CD4-positive, alpha-beta T cell treated with Interleukin-17A for 1 hour (primary cell): ENCODE results near the gene ASB18.

ENCODE experiments used
- DNase-seq: peaks from one replicate; pipeline ENCODE4 v3.0.0-alpha.2; 2020

The ASB18 gene

DNA sequence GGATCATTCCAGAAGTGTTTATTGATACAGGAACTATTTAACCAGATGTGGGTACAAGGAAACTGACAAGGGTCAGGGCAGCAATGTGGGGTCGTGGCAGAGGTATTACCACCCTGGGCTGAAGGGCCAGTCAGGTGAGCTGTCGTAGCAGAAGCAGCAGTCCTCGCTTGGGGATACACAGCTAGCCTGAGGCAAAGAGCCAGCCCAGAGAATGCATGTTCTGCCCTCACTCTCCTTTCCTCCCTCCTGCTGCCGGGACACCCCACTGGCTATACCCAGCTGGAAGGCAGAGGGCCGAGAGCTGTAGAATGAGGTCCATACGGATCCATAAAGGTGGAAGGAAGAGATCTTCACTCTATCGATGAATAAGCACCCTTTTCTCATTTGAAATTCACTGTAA is 63.8 kb downstream of the ASB18 start:
- DNase-seq = no peak

DNA sequence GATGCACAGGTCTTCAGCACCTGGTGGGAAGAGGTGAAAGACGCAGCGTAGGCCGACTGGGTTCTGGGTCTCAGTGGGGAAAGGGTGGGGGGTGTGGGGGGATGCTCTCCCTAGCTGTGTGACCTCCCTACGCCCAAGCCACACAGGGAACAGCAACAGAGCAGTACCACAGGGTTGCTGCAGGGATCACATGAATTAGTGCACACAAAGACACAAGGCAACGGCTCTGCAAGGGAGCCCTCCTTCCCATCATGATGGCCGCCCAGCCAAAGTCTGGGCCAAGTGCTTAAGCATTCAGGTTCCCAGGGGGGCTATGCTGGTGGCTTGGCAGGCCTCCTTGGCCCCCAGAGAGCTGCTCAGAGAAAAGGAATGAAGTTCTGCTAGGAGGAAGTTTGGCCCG is 67.8 kb downstream of the ASB18 start:
- no peak for DNase-seq

DNA sequence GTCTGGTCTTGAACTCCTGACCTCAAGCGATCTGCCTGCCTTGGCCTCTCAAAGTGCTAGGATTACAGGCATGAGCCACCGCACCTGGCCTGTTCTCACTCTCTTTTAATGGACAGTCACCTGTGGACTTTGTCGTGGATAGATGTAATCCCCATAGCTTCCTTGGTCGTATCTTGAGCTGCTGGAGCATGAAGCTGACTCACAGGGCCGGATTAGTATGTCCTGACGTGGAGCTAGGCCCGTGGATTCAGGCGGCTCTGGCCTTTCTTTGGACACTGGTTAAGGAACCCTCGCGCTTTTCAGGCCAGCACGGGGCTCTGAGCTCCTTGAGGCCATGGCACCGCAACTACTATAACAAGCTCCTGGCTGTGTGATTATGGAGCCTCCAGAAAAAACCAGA is 68.5 kb downstream of the ASB18 start:
- DNase-seq = no peak

DNA sequence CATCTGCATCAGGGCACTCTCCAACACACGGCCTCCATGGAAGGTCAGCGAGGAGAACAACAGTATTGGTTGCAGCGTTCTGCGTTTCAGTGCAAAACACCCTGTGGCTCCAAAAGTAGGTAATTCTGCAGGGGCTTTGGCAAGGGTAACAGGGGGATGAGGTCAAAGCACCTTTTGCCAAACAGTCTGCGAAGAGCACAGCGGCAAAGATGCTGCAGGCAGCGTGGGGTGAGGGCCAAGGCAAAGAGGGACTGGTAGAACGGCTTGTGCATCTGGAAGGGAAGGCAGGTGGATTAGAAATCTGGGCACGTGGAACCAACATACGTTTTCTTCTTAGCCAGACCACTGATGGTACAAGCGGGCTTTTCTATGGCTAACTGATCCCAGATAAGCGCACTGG is 69.4 kb downstream of the ASB18 start:
- DNase-seq = no peak

DNA sequence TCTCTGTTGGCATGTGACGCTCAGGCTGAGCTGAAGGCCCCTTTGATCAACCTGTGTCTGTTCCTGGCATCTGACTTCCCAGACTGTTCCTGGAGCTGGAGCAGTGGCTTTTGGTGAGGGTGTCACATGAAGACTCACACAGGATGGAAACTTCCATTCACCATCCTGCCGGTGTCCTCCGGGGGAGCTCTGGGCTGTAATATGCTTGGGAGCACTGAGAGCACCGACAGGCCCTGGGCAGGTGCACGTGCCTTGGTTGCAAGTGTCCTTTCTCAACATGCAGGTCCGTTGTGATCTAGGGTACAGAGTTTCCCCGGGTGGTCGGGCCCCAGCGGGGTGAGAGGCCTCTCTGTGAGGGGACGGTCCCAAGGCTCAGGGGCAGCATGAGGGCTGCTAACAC is 71.2 kb downstream of the ASB18 start:
- DNase-seq = no peak

DNA sequence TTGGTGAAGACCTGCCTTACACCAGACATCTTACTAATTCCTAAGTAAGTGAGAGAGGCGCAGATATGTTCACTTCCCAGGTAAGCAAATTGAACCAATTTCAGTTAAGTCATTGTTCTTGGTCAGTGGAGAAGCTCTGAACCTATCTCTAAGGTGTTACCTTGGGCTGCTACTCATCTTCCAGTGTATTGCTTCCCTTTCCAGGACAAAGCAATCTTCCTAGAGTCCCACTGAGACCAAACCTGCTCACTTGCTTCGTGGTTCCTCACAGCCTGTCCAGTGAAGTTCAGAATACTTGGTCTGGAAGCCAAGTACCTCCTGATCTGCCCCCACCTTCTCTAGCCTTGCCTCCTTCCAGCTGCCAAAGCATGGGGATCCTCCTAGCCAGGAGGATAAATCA is 73.5 kb downstream of the ASB18 start:
- no peak for DNase-seq

DNA sequence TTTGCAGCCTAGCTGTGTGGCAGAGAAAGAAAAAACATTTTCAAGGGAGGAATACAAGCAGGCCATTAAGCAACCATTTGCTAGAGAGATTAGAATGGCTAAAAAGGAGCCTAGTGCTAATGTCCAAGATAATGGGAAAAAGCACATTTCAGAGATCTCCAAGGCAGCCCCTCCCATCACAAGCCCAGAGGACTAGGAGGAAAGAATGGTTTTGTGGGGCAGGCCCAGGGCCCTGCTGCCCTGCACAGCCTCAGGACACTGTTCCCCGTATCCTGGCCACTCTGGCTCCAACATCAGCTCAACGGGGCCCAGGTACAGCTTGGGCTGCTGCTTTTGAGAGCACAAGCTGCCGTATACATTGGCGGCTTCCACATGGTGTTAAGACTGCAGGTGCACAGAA is 79.5 kb downstream of the ASB18 start:
- no peak for DNase-seq

DNA sequence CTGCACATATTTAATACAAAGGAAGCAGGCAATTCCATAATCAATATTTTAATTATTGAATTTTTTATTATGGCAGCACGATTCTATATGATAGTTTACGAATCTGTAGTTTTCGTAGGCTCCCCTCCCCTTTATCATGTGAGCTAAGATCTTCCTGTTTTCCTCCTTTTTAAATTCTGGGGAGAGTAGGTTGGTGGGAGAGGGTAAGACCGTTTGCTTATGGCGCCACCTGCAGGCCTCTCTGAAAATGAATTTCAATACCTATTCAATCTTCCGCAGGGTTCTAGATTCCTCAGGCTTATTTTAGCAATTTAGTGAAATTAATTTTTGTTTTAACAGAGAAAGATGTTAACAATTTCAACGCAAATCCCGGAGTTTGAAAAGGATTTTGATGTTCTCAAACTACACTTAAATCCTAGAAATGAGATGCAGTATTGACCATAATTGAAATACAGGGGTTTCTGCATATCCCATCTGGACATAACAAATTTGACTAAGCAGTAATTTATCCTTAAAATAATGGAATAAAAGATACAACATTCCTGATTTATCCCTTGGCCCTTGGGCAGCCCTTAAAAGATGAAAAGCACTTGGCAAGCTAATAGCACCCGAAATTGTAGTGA is 83.3 kb downstream of the ASB18 start:
- DNase-seq = peak; percentile 26

DNA sequence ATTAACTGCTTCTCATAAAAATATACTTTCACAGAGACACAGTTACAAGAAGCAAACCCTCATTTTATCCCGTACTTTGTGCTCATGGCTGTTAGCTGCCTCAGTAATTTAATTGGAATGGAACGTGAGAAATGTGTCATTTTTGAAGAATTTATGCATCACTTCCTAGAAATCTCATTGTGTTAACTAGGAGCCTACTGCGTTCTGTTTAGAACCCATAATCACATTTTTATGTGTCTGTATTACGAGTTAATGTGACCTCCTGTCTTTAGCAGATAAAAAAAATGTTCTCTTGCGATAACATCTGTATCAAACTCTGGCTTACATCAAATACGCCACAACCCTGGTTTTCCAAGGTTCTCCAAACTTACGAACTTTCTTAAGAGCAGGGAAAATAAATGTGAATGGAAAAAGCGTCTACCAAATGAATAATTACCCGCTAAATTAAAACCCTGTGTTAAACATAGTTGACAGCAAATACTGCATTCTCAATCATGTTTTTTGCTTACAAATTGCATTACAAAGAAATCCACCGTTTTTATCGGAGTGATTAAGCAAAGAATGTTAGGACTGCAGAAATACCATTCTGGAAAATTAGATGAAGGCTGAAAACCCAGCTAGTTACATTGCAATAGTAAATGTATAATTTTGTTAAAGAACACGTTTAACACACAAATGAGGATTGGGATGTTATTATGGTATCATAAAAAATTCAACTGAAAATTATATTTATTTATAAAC is 84.0 kb downstream of the ASB18 start:
- no peak for DNase-seq

DNA sequence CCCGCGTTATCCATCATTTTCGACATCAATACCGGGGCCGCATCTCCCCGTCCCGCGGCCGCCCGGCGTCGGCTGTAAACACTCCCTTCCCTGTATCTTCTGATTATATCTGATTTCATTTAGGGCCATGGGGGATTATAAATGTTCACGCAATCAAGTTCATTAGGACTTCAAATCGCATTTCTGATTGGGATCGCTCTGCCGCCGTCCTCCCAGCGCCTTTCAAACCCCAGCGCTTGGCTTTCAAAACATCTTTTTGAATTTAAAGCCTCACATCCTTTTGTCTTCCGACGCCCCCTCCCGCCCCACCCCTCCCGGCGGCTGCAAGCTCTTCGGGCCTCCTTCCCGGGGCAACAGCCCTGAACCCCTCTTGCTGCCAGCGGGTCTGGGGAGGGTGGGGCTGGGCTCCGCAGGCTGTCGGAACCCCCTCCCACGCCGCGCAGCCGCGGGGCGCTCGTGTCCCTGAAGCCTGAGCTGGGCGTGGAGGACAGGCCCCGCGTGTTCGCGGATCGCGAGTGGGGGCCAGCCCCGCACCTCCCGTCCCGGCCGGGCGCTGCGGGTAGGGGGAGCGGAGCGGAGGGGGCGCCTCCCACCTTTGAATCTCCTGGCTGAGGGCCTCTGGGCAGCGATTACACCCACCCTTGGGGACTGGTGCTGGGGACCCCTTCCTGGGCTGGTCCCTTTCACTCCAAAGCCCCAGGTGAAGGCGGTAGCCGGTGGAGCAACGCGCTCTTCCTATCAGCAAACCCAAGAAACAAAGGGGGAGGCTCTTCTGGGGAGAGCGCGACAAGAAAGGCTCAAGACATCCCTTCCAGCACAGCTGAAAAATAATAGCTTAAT is 84.8 kb downstream of the ASB18 start:
- DNase-seq = no peak

DNA sequence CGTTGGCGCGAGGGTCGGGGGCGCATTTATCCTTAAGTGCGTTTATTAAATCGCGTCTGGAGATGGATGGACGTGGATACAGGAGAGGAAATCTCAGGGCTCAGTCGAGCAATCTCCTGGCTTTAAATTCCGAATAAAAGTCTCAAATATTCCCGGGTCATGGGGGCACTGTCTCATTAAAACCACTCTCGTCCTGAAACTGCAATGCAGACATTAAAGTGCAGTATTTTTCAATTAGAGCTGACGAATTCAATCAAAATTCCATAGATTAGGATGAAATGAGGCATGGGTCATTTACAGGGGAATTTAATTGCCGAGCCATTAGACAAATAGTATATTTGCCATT is 85.3 kb downstream of the ASB18 start:
- no peak for DNase-seq

DNA sequence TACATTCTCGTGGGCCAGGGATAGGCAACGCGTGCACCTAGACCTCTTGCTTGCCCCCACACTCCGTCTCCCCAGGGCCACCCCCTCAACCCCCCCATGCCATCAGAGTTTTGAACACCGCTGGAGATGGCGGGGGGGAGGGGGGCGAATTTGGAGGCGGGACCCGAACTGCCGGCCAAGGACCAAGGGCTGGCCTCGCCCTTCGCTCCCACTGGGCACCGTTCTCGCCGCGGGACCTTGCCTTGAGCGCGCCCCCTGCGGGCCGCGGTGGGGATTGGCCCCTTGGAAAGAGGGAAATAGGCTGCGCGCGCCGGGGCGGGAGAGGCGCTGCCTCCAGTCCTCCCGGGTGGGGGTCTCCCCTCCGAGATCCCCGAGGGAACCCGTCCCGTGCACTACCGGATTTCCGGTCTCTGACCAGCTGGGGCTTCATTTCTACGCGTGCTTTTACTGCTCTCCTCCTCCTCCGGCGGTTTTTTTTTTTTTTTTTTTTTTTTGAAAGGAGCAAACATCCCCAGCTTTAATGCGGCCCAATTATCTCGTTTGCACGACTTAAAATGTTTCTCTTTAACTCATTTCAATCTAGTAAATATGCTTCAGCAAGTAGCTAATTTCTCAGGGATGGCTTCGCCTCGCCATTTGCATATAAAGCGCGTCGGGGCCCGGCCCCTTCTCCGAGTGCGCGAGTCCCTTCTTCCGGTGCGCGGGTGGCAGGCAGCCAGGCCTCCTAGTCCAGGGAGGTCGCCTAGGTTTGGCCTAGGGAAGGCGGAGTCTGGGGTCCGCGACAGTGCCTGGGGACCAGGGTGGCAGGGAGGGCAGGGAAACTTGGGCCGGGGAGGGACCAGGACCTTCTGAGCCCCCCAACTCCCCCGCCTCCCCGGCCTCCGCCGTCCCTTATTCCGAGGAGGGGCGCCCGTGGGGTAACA is 86.0 kb downstream of the ASB18 start:
- DNase-seq = no peak

DNA sequence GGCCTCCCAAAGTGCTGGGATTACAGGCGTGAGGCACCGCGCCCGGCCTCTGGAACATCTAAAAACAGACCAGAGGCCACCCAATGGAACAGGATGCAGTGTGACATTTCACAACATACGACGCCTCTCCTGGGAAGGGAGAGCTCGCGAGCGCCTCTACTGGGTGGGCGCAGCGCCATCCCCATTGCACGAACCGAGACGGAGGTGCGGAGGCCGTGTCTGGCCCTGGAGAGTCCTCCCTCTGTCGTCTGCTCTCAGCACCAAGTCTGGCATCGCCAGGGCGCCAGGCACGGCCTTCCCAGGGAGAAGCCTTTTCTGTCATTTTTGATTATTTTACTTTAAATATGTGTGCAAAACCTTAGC is 86.6 kb downstream of the ASB18 start:
- no peak for DNase-seq

DNA sequence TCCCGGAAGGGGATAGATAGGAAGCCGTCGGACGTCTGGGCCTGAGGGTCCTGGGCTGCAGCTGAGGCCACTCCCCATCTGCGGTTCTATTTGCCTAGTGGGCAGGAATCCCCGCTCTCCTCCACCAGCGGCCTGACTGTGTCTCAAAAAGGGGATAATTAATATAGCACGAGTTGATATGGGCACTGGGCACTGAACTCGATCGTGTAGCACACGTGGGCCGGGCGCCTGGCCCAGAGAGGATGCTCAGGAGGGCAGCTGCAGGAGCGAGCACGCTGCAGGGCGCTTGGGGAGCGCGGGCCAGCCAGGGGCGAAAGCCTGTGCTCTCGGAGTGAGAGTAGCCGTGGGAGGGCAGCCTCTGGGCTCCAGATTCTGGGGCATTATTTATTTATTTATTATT is 87.3 kb downstream of the ASB18 start:
- DNase-seq = no peak

DNA sequence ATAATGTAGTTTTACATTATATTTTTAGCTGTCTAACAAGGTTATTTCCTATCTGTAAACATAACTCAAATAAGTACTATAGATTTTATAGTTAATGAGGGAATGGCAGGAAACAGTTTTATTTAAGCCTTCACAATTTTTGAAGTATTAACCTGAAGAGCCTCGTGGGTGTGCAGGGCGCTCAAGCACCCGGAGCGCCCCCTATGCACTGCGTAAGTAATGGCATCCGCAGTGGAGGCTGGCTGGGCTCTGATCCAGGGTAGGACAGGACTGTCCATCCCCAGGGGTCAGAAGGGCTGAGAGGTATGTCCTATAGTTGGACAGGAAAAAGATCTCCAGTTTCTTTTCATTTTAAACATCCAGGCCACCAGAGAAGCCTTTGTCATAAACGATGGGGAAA is 87.8 kb downstream of the ASB18 start:
- no peak for DNase-seq

DNA sequence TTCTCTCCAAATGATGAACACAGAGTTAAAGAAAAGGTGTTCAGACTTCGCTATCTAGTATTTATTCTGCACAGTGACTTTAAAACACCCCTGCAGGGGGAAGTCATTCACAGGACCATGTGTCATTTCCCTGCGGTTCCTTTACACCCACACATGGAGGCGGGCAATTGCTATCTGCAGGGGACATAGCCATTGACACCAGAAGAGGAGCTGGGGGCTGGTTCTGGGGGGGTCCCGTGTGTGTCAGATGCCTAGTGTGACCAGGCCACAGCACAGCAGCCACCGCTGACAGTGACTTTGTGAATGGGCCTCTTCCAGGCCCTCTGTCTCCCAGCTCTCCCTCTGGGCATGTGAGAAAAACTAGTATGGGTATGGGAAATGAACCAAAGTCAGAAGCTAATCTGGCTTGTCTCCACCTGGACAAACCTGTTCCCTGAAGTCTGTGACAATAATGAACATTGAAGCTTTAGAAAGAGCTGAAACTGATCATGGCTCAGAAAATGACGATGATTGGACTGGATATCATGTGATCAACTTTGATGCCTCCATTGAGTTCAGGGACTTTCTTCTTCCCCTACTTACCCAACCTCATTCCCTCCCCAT is 88.6 kb downstream of the ASB18 start:
- no peak for DNase-seq

DNA sequence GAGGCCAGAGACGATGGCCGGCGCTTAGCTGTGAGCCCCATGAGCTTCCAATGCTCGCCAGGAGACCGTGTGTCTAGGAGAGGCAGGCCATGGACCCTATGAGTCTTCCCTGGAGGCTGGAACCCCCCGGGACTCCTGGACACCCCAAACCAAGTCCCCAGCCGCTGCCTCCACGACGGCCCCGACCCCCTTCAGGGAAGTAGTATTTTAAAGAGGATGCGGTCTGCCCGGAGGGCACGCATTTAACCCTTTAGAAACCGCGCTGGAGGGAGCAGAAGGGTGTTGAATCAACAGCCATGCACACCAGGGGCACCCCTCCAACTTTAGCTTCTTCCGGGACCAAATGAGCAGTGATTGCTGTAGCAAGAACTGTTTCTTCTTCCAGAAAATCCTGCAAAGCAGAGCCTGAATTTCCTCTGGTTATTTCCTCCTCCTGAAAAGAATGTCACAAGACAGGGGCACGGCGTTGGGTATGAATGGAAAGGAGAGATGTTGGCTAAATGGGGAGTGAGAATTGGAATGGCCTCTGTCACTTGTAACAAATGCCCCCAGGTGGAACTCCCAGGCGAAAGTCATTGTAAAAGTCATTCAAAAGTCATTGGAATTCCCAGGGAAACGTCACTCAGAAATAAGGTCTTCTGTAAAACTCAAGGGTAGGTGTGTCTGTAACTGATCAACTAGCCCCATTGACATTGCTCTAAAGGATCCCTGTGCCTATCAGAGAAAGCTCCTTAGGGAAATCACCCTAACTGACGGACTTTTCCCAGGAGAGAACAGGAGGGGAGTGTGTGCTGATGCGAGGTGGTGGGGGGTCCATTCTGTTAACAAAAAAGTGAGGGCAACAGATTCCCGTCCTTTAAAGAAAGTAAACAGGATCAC is 90.2 kb downstream of the ASB18 start:
- no peak for DNase-seq

DNA sequence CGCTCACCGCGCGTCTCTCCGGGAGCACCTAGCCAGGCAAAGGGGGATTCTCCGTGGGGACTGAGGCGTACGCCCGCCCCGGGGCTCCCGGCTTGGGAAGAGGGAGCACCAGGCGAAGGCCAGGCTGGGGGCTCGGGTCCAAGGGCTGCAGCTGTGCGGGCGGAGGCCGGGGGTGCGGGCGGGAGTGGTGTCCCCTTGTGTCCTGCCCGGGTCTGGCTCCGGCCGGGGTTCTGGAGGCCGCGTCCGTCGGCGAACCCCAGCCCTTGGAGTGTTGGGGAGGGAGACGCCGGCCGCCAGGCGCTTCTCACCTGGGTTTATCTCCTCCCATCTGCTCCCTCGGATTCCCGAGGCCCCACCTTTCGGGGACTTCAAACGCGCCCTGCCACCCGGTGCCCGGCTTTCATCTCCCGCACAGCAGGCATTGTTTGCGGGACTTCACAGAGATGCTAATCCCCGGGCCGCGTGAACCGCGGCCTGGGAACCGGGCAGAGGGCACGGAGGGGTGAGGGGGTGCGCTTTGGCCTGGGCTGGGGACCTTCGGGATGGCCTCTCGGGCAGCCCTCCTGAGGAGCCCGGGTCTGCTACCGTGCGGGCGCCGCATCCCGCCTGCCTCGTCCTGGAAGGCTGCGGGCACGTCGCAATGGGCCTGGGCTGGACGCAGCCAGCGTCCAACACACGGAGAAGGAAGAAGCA is 91.0 kb downstream of the ASB18 start:
- no peak for DNase-seq

DNA sequence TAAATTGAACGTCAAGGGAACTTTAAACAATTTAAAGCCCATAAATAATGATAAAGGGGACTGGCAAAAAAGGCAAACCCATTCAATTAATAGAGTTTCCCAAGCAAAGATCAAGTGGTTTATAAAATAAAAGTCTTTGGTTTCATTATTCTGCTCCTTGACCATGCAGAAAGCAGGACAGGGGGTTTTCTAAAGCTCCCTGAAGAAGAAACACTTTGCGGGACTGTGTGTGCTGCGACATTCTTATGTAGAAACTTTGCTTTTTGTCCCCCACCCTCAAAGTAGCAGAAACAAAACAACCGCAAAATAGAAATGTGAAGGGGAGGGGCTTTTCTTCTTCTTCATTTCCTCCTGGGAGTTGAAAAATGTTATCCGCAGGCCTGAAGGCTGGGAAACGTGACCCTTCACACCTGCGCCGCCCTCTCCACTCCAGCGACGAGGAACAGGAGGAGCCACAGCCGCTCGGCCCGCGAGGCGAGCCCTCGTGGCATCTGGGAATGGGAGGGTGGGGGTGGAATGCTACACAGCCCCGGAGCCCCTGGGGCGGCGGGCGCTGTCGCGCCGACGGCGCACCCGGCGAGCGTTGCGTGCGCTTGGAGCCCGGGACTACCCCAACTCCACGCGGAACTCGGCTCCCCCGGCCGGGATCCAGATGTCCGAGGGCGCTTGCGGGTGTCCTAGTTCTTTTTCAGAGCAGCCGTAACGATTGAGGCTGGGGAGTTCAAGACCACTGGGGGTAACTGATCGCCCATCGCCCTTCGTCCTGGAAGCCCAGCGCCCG is 91.8 kb downstream of the ASB18 start:
- no peak for DNase-seq

DNA sequence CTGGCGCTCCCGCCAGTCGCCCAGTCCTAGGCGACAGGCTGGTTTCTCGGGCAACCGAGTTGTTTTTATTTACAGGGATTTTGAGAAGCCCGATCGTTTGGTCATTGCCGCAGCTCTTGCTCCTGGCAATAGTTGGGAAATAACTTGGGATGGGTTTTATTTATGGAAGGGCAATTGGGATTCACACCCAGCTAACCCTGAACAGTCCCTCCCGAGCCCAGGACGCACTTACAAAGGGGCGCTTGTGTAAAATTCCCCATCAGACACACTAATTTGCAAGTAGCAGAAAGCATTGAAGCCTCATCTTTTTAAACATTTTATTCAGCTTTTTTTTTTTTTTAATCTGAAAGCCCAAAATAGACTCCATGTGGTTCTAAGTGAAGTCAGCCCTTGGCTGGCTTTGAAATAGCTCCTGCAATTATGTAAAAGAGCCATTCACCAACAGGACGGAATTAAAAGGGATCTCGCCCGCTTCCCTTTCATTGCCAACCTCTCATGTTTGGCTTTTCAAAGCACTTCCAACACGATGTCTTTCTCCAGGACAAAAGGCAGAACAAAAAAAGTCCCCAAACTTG is 92.4 kb downstream of the ASB18 start:
- no peak for DNase-seq
